Activated naive CD8-positive, alpha-beta T cell treated with anti-CD3 and anti-CD28 coated beads, Interleukin-2, amount 10 ng/mL, durations not matched to agents 7 days and 5 days (primary cell): ENCODE data around the gene TASOR2. TPM values are rescaled to one million over a fixed set of nuclear protein-coding genes. Genes with fewer than 3 reads are reported as not detected.

ENCODE experiments used
- ATAC-seq: fragments of 150-1000 bp; cut with Tn5 transposase; one replicate; pipeline ENCODE4 v1.10.0; 2021; ENCODE audit warnings: low read depth, moderate library complexity
- POLR2A ChIA-PET: fragments of 350-600 bp; sonication (Branson Sonifier 250); formaldehyde crosslinking; loops from one replicate; lab custom pipeline; 2021; ENCODE audit warnings: antibody characterized with exemption; lab: Charles Lee
- DNase-seq: peaks from one replicate; pipeline ENCODE4 v3.0.0; 2021
- H3K27ac Mint-ChIP-seq: one replicate; pipeline ENCODE4 v1.8.0; 2022; ENCODE audit warnings: mild to moderate bottlenecking, mixed read lengths
- H3K27me3 Mint-ChIP-seq: one replicate; pipeline ENCODE4 v1.8.0; 2022; ENCODE audit warnings: mild to moderate bottlenecking, moderate library complexity, mixed read lengths
- H3K36me3 Mint-ChIP-seq: one replicate; pipeline ENCODE4 v1.8.0; 2021; ENCODE audit warnings: mild to moderate bottlenecking, mixed read lengths
- H3K4me1 Mint-ChIP-seq: one replicate; pipeline ENCODE4 v1.8.0; 2021; ENCODE audit warnings: mixed read lengths
- H3K4me3 Mint-ChIP-seq: one replicate; pipeline ENCODE4 v1.8.0; 2022; ENCODE audit warnings: mild to moderate bottlenecking, moderate library complexity, mixed read lengths
- H3K9me3 Mint-ChIP-seq: one replicate; pipeline ENCODE4 v1.8.0; 2021; ENCODE audit warnings: mixed read lengths
- total RNA-seq, 2 experiments: library from RNA; stranded (reverse); gene quantifications; one replicate each; pipeline ENCODE4 v1.2.3, GENCODE V29; 2021

TASOR2 gene, protein sequence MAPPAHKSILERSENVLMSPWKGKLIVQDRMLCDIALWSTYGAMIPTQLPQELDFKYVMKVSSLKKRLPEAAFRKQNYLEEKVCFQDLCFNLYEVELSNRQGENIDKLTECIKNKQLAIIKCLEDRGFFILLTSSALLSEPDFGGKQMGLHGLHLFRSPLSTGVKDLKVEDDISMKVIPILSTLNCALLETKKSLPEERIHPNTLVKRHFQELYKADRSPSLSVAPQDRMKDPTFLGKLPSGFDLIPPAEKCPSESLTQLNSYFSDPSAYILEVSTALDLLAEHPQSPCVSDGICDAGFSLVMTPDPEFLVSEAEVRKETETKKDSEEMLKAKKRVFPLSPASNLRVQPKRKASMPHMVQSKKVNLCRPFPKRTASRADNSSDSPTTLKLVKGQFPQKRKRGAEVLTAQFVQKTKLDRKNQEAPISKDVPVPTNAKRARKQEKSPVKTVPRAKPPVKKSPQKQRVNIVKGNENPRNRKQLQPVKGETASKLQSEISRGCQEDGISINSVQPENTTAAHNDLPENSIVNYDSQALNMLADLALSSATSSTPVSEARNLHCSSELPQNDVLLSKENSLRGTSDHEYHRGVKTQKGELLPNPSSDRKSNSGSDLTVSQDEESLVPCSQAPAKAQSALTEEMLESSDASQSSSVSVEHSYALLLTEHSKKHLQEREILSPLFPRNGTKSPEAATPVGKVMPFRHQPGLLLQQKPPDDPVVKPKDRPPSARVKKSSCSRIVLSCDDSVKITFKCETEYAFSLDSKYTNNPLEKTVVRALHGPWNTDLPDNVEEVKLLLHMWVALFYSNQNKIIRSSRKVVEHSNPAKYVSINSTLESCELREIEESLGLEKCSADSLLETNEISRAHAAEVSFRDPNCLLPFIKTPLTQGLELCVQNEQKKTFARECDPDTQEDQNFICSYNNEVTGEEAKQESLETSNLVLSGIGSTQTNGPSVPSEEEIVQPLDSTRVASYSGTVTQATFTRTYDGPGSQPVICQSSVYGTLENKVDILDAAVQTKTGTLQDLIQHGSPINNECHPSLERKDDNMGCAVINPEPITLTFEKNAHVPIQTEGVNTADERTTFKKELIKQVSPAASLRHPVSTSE (N-terminal part only)
- total RNA-seq = 10 to 100 TPM; 48.5 to 52.2 TPM

DNA sequence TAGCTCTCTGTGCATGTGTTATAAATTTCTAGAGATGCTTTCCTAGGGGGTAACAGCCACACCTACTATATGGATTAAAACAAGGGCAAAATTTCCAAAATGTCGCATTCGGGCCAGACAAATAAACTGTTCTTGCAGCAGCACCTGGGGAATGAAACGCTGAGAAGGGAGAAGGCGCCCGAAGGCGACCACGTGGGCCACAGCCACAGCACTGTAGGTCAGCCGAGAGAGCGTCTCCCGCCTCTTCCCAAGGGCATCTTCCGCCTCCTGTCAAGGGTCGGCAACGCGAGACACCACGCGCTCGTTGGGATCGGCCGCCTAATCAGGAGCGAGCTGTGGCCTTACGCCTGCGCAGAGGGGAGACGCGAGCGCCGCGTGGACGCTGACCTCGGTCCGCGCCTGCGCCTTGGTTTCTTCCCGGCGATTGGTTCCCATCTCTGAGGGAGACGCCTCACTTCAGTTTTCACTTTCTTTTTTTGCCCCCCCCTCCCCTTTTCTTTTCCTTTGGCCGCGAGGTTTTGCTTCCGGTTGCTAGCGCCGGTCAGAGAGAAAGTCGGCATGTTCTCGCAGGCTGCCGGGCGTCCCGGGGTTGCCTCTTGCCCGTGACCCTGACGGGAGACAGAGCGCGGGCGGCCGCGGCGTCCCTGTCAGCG is at the start of gene TASOR2:
TSS of gene TASOR2 (plus strand) at position 521 of the 653 bp plus-strand sequence. CDS start 35,805 bp downstream, outside the sequence.
- peaks cover 29% of the 10 kb centered on the region for H3K4me1 Mint-ChIP-seq
- H3K9me3 Mint-ChIP-seq = no peaks in the 10 kb centered on the region
- POLR2A ChIA-PET = interaction anchor here (0.6 to 2.7 kb wide), 11 partner anchors 7 to 129 kb away, joined by 3 to 9 read pairs (median 4); partner anchors contain the start of gene GDI2
- DNase-seq (peak; percentile 96), ATAC-seq (peak; percentile 92)
- peak within 1 kb of the TSS; percentile 97 for H3K27ac Mint-ChIP-seq
- H3K27me3 Mint-ChIP-seq = peaks cover 4% of the 10 kb centered on the region
- H3K36me3 Mint-ChIP-seq = peaks cover 4% of the 10 kb centered on the region
- peak within 1 kb of the TSS; percentile 98 for H3K4me3 Mint-ChIP-seq

DNA sequence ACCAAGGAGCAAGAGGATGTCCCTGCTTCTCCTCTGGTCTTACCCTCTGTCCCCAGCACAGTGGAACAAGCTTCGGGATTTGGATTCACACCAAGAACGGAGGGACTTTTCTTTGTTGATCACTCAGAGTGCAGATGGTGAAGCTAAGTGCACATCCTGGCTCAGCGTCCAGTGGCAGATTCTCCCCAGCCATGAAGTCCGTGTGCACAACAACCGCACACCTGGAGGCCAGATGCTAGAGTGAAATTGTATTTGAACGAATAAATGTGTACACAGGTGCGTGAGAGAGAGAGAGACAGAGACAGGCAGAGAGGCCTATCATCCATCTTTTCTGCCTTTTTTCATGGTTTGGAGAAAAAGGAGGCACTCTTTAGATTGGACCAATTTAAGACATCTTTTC is 49.7 kb upstream of the TASOR2 start:
- no peak overlapping the region for H3K4me3 Mint-ChIP-seq
- no peak for ATAC-seq
- peaks cover 2% of the 10 kb centered on the region for H3K27me3 Mint-ChIP-seq
- POLR2A ChIA-PET = no interaction called here
- H3K4me1 Mint-ChIP-seq = peaks cover under 1% of the 10 kb centered on the region
- H3K27ac Mint-ChIP-seq = no peak overlapping the region
- H3K36me3 Mint-ChIP-seq = no peaks in the 10 kb centered on the region
- H3K9me3 Mint-ChIP-seq = no peaks in the 10 kb centered on the region
- no peak for DNase-seq

DNA sequence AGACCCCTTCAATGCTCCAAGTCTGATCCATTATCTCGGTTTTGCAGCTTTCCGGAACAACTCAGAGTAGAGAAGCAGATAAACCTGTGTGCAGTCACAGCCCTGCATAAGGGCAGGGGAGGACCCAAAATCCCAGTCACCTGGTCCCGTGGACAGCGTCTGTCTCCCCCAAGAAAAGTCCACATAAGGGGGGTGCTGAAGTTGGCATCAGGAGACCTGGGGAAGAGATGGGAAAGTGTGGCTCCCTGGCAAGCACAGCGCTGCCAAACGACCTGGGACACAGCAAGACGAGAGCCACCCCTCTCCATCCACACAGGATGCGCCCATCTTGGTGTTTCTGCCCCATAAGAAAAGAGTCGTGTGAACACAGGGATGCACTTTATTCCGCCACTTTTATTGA is 46.1 kb upstream of the TASOR2 start:
- no peak for DNase-seq
- POLR2A ChIA-PET = no interaction called here
- Mint-ChIP-seq H3K27me3 (no peaks in the 10 kb centered on the region), H3K4me1 (no peaks in the 10 kb centered on the region), H3K27ac (no peak overlapping the region), H3K36me3 (no peaks in the 10 kb centered on the region), H3K4me3 (no peak overlapping the region), H3K9me3 (no peaks in the 10 kb centered on the region)
- ATAC-seq = no peak

DNA sequence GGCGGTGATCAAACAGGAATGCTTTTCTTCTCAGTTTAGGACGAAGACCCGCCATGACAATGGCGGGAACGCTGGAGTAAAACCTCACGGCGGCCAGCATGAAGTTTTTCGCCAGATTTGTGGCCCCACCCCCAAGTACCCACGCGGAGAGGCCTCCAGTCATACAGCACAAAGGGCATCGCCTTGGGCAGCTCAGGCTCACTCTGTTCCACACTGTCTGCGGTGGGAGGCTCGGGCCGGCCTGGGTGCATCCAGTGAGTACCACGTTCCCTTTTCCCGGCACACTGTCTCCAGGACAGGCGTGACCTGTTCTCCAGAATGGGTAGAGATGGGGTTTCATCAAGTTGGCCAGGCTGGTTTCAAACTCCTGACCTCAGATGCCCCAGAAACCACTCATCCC is 45.6 kb upstream of the TASOR2 start:
- no peaks in the 10 kb centered on the region for H3K4me1 Mint-ChIP-seq
- DNase-seq (no peak), ATAC-seq (no peak)
- POLR2A ChIA-PET = no interaction called here
- no peak overlapping the region for H3K4me3 Mint-ChIP-seq
- H3K27me3 Mint-ChIP-seq = no peaks in the 10 kb centered on the region
- no peak overlapping the region for H3K27ac Mint-ChIP-seq
- no peaks in the 10 kb centered on the region for H3K9me3 Mint-ChIP-seq
- no peaks in the 10 kb centered on the region for H3K36me3 Mint-ChIP-seq

DNA sequence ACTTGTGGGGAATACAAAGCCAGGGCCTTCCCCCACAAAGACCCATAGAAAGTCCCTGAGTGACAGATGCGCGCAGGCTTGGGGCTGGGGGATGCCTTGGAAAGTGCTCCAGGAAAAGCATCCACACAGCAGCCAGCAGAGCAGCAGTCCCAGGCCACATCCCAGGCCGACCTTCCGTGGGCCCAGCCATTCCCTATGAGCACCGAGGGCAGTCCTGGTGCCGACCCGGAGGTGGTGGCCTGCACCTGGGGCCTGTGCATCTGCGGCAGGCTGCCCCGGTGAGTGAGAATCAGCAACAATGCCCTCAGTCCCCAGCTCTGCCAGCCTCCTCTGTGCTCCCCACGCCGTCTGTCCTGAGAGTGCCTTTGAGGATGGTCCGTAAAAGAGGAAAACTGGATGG is 44.6 kb upstream of the TASOR2 start:
- H3K36me3 Mint-ChIP-seq = no peaks in the 10 kb centered on the region
- ATAC-seq (no peak), DNase-seq (no peak)
- H3K4me3 Mint-ChIP-seq = no peak overlapping the region
- no peaks in the 10 kb centered on the region for H3K4me1 Mint-ChIP-seq
- no peaks in the 10 kb centered on the region for H3K27me3 Mint-ChIP-seq
- POLR2A ChIA-PET = interaction anchor here (0.6 kb wide), 1 partner anchor 512 kb away, joined by 3 read pairs; no protein-coding TSS in a partner anchor
- no peaks in the 10 kb centered on the region for H3K9me3 Mint-ChIP-seq
- H3K27ac Mint-ChIP-seq = no peak overlapping the region

DNA sequence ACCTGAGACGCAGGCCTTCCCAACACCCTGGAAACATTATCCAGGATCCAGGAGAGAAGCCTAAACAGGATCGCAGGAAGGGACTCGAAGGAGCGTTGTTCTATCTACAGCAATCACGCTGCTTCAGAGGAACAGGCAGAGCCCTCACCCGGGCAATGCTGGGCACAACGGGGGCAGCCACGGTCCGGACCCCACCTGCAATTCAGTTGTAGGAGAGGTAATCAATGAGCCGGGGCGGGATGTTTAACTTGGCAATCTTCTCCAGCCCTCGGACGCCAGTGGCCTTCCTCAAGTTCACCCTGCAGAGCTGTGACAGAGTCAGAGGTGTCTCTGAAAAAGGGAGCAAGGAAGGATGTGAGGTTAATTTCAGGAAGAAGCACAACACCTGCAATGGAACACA is 44.1 kb upstream of the TASOR2 start:
- no peaks in the 10 kb centered on the region for H3K4me1 Mint-ChIP-seq
- no peak for DNase-seq
- no peaks in the 10 kb centered on the region for H3K36me3 Mint-ChIP-seq
- no peak overlapping the region for H3K27ac Mint-ChIP-seq
- POLR2A ChIA-PET = no interaction called here
- H3K27me3 Mint-ChIP-seq = no peaks in the 10 kb centered on the region
- no peaks in the 10 kb centered on the region for H3K9me3 Mint-ChIP-seq
- H3K4me3 Mint-ChIP-seq = no peak overlapping the region
- ATAC-seq = no peak

DNA sequence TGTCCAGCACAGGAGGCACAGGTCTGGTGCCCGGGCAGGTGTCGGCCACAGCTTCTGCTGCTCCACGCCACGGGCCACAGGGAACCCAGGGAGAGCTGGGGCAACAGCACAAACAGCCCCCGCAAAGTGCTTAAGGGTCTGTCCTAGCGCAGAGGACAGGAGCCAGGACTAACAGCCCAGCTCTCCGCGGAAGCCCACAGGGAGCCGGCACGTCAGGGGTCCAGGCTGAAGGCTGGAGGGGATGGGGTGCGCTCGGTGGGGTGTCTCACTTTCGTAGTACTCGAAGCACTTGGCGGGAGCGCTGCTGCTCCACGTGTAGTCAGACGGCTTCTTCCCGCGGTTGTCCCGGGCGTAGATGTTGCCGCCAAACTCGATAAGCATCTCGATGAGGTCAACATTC is 43.1 kb upstream of the TASOR2 start:
- no peaks in the 10 kb centered on the region for H3K4me1 Mint-ChIP-seq
- ATAC-seq (no peak), DNase-seq (no peak)
- no peaks in the 10 kb centered on the region for H3K27me3 Mint-ChIP-seq
- H3K36me3 Mint-ChIP-seq = no peaks in the 10 kb centered on the region
- no peaks in the 10 kb centered on the region for H3K9me3 Mint-ChIP-seq
- no peak overlapping the region for H3K27ac Mint-ChIP-seq
- H3K4me3 Mint-ChIP-seq = no peak overlapping the region
- POLR2A ChIA-PET = no interaction called here

DNA sequence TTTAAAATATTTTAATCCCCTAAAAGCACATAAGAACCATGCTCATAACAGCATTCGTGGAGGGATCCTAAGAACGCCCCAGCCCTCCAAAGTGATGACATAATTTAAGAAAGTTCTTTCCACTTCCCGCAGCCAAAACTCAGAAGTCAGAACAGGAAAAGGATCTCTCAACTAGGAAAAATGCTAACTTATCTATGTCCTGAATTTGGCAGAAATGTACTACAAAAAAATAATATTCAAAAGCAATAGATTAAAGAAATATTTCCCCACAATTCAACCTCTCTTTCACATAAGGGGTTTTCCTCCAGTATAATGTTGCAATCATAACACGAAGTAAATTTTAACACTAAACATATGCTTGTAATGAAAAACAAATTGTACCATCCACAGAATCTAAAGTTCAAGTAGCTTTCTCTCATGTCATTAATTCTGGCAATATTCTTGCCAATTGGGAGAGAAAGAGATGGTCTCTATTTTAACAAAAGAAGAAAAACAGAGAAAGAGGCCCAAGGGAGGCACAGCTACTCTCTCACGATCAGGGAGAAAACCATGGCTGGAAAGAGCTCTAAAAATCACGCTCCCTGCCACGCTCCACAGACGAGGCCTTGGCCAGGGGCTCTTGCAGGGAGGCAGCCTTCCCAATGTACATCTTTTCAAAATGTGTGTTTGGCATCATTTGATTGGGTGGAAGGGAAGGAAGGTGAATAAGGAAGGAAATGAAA is 41.1 kb upstream of the TASOR2 start:
- H3K27me3 Mint-ChIP-seq = no peaks in the 10 kb centered on the region
- POLR2A ChIA-PET = no interaction called here
- no peak for ATAC-seq
- no peak for DNase-seq
- no peaks in the 10 kb centered on the region for H3K36me3 Mint-ChIP-seq
- H3K4me1 Mint-ChIP-seq = no peaks in the 10 kb centered on the region
- no peak overlapping the region for H3K4me3 Mint-ChIP-seq
- no peak overlapping the region for H3K27ac Mint-ChIP-seq
- H3K9me3 Mint-ChIP-seq = no peaks in the 10 kb centered on the region

DNA sequence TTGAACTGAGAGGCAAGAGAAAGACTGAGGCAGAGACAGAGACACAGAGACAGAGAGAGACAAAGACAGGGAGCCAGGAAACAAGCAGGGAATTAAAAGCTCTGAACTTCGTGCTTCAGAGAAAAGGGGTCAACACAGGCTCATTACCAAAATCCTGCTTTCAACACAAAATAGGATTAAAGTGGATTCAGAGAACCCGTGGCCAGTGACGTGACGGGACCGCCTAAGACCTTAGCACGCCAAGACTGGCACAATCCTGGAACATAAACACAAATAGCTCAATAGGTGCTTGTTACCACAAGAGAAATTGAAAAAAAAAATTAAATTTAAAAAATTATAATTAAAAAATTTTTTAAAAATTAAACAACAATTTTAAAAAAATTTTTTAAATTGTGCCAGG is 39.7 kb upstream of the TASOR2 start:
- no peaks in the 10 kb centered on the region for H3K4me1 Mint-ChIP-seq
- DNase-seq (no peak), ATAC-seq (no peak)
- no peaks in the 10 kb centered on the region for H3K27me3 Mint-ChIP-seq
- H3K27ac Mint-ChIP-seq = no peak overlapping the region
- H3K36me3 Mint-ChIP-seq = peaks cover 3% of the 10 kb centered on the region
- H3K4me3 Mint-ChIP-seq = no peak overlapping the region
- no peaks in the 10 kb centered on the region for H3K9me3 Mint-ChIP-seq
- POLR2A ChIA-PET = no interaction called here

DNA sequence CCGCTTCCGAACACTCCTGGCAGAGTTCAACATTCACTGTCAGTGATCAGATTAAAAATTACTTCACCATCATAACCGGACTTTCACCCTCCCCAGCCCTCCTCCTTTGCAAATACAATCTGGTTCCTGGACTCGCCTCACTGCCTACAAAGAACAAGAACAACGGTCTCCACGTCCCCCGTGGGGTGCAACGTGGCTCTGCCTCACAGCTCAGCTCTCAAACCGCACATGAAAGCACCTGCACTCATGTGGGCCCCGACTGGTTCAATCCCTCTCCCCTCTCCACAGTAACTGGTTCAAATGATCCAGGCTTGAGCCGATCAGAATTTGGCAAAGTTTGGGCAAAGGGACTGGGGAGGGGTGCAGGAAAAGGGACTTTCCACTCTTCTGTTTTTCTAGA is 39.3 kb upstream of the TASOR2 start:
- no peak for ATAC-seq
- no peak for DNase-seq
- POLR2A ChIA-PET = no interaction called here
- Mint-ChIP-seq H3K4me1 (no peaks in the 10 kb centered on the region), H3K27me3 (no peaks in the 10 kb centered on the region), H3K27ac (no peak overlapping the region), H3K36me3 (peaks cover 3% of the 10 kb centered on the region), H3K9me3 (no peaks in the 10 kb centered on the region), H3K4me3 (no peak overlapping the region)

DNA sequence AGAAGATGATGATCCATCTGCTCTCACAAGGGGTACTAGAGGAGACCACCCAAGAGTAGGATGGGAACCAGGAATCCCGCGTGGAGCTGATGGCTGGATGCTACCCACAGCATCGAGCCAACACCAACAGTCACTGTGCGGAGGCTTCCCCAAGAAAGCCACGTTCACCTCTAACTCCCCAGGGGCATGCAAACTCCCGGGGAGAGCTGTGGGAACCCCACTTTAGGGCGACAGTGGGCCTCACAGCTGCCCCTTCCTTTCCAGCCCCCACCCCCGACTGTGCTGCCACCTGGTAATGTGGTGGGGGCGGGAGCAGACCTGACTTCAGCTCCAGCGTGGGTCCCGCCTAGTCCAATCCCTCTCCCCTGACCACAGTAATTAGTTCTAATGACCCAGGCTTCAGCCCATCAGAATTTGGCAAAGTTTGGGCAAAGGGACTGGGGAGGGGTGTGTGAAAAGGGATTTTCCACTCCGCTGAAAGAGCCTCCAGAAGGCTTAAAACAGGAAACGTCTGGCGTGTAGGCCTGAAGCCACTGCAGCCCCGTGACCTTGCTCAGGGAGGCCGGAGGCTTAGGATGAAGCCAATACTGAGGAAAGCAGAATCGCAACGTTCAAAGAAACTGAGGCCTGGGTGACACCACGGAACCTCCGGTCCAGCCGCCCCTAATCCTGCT is 38.6 kb upstream of the TASOR2 start:
- Mint-ChIP-seq H3K9me3 (no peaks in the 10 kb centered on the region), H3K27me3 (no peaks in the 10 kb centered on the region), H3K27ac (no peak overlapping the region), H3K4me3 (no peak overlapping the region), H3K36me3 (peaks cover 3% of the 10 kb centered on the region), H3K4me1 (no peaks in the 10 kb centered on the region)
- POLR2A ChIA-PET = no interaction called here
- ATAC-seq (no peak), DNase-seq (no peak)

DNA sequence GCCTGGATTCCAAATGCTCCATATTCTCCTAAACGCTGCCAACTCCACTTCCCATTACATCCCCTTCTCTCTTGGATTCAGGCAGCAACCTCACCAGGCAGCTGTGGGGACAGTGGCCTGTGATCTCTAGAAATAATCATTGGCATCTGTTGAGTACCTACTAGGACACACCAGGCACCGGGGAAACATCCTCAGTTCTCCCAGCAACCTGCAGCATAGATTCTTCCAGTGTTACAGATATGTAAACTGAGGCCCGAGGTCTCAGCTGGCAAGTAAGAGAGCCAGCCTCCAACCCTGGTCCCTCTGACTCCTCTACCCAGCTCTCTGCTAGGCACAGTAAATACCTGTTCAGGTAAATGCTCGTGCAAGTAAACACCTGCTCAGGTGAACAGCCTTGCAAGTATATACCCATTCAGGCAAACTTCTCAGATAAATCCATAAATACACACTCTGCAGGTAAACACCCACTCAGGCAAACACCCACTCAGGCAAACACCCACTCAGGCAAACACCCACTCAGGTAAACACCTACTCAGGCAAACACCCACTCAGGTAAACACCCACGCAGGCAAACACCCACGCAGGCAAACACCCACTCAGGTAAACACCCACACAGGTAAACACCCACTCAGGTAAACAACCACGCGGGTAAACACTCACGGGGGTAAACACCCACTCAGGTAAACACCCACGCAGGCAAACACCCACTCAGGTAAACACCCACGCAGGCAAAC is 37.0 kb upstream of the TASOR2 start:
- POLR2A ChIA-PET = no interaction called here
- no peaks in the 10 kb centered on the region for H3K27me3 Mint-ChIP-seq
- no peaks in the 10 kb centered on the region for H3K9me3 Mint-ChIP-seq
- no peak overlapping the region for H3K4me3 Mint-ChIP-seq
- ATAC-seq (no peak), DNase-seq (no peak)
- no peak overlapping the region for H3K27ac Mint-ChIP-seq
- H3K4me1 Mint-ChIP-seq = peaks cover 2% of the 10 kb centered on the region
- H3K36me3 Mint-ChIP-seq = peaks cover 3% of the 10 kb centered on the region
